Measurements from ENCODE around the gene ARID3B.

DNA sequence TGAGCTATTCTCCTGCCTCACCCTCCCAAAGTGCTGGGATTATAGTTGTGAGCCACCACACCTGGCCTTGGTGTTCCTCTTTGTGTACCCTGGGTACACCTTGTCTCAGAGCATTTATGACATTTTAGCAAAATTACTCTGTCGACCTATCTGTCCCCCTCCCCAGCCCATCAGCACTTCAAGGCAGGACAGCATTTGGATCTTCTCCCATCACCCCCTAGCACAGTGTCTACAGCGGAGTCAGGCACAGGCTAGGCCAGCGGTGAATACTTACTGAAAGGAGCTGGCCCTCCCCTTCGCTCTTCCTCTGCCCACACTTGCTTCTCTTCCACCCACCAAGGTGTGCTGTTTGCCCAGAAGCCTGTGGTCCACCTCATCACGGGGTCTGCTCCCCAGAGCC lies 54.3 kb downstream of the ARID3B start:
- no peak for TF ChIP-seq CTCF (IDR thresholded peaks at IDR 0.05)
- TF ChIP-seq MXI1 (IDR thresholded peaks at IDR 0.05; ENCODE audit: low read depth, low read length): no peak
- TF ChIP-seq RCOR1 (IDR thresholded peaks at IDR 0.05; ENCODE audit: low read length): no peak

Measured in SK-N-SH (cell line).